GM23248 (cell line): ENCODE data around the gene SULF2. TPM values are rescaled to one million over a fixed set of nuclear protein-coding genes. Genes with fewer than 3 reads are reported as not detected.

Source experiments
- DNase-seq: peaks from one replicate; pipeline ENCODE4 v3.0.0-alpha.2; 2015
- H2AFZ ChIP-seq: fragments of 200-600 bp; sonication (generic); 2 replicates; pipeline ENCODE4 v1.6.1; 2016; ENCODE audit warnings: antibody characterized with exemption
- H3F3A ChIP-seq: fragments of 200-600 bp; sonication (generic); 2 replicates; pipeline ENCODE4 v1.6.1; 2016; ENCODE audit warnings: mild to moderate bottlenecking, antibody characterized with exemption, mixed run types; ENCODE audit not compliant: insufficient read depth
- H3K27ac ChIP-seq: fragments of 200-600 bp; sonication (generic); 2 replicates; pipeline ENCODE4 v1.5.1; 2016; ENCODE audit warnings: mild to moderate bottlenecking
- H3K27me3 ChIP-seq: fragments of 200-600 bp; sonication (generic); replicated peaks from 2 replicates; pipeline ENCODE4 v1.6.1; 2016; ENCODE audit warnings: mild to moderate bottlenecking; ENCODE audit not compliant: insufficient read depth
- H3K36me3 ChIP-seq: fragments of 200-600 bp; sonication (generic); 2 replicates; pipeline ENCODE4 v1.6.1; 2016; ENCODE audit warnings: low read depth, mild to moderate bottlenecking
- H3K4me1 ChIP-seq: fragments of 200-600 bp; sonication (generic); 2 replicates; pipeline ENCODE4 v1.6.1; 2016; ENCODE audit warnings: mild to moderate bottlenecking; ENCODE audit not compliant: insufficient read depth
- H3K4me2 ChIP-seq: fragments of 200-600 bp; sonication (generic); one replicate; pipeline ENCODE4 v1.6.1; 2016; ENCODE audit warnings: mild to moderate bottlenecking; ENCODE audit not compliant: unreplicated experiment
- H3K4me3 ChIP-seq: fragments of 200-600 bp; sonication (generic); 2 replicates; pipeline ENCODE4 v1.5.1; 2016; ENCODE audit warnings: mild to moderate bottlenecking
- H3K79me2 ChIP-seq: fragments of 200-600 bp; sonication (generic); 2 replicates; pipeline ENCODE4 v1.6.1; 2016; ENCODE audit warnings: mild to moderate bottlenecking; ENCODE audit not compliant: insufficient read depth
- H3K9ac ChIP-seq: fragments of 200-600 bp; sonication (generic); 2 replicates; pipeline ENCODE4 v1.6.1; 2016; ENCODE audit warnings: mild to moderate bottlenecking
- H3K9me2 ChIP-seq: fragments of 200-600 bp; sonication (generic); 2 replicates; pipeline ENCODE4 v1.6.1; 2016; ENCODE audit warnings: mixed run types, mild to moderate bottlenecking, moderate library complexity; ENCODE audit not compliant: insufficient read depth
- H3K9me3 ChIP-seq: fragments of 200-600 bp; sonication (generic); one replicate; pipeline ENCODE4 v1.6.1; 2017; ENCODE audit warnings: low read depth
- H4K20me1 ChIP-seq: fragments of 200-600 bp; sonication (generic); 2 replicates; pipeline ENCODE4 v1.6.0; 2016; ENCODE audit not compliant: insufficient read depth
- EZH2 ChIP-seq: fragments of 200-600 bp; sonication (generic); IDR thresholded peaks from 2 replicates; pipeline ENCODE4 v1.6.1; 2018; ENCODE audit warnings: antibody characterized with exemption, mild to moderate bottlenecking; ENCODE audit not compliant: insufficient read depth, poor library complexity, severe bottlenecking
- EZH2phosphoT487 ChIP-seq: fragments of 200-600 bp; sonication (generic); IDR thresholded peaks from 2 replicates; pipeline ENCODE4 v1.6.1; 2018; ENCODE audit warnings: antibody characterized with exemption, moderate library complexity, mild to moderate bottlenecking, low read depth; ENCODE audit not compliant: insufficient read depth
- WGBS, 2 experiments: methylation state at CpG; one replicate each; pipeline ENCODE4 v1.1.6; 2015 to 2017; ENCODE audit warnings: low lambda C conversion rate in 2 of 2, low coverage in 1 of 2; ENCODE audit errors: missing lambda C conversion rate in 2 of 2; 5-methylcytosine and 5-hydroxymethylcytosine counted together
- in situ Hi-C: fragments of 300-500 bp; cut with MboI; formaldehyde crosslinking; loops from 2 replicates; pipeline ENCODE4 v1.15.0; 2020
- polyA plus RNA-seq: library from polyadenylated mRNA; unstranded; fragments of >200 nt; fragmentation: Nextera tagmentation; extraction: Ambion mirVana; gene quantifications from 2 replicates; pipeline ENCODE4 v1.2.1, GENCODE V29; 2016
- total RNA-seq: library from RNA; depleted of rRNA; stranded (reverse); fragments of >200 nt; shearing (Covaris generic); gene quantifications from 2 replicates; pipeline ENCODE4 v1.2.3, GENCODE V29; 2014

Gene SULF2
- total and polyA plus RNA-seq, 2 experiments from 2014 or later, result 2.0 to 5.6 TPM

DNA sequence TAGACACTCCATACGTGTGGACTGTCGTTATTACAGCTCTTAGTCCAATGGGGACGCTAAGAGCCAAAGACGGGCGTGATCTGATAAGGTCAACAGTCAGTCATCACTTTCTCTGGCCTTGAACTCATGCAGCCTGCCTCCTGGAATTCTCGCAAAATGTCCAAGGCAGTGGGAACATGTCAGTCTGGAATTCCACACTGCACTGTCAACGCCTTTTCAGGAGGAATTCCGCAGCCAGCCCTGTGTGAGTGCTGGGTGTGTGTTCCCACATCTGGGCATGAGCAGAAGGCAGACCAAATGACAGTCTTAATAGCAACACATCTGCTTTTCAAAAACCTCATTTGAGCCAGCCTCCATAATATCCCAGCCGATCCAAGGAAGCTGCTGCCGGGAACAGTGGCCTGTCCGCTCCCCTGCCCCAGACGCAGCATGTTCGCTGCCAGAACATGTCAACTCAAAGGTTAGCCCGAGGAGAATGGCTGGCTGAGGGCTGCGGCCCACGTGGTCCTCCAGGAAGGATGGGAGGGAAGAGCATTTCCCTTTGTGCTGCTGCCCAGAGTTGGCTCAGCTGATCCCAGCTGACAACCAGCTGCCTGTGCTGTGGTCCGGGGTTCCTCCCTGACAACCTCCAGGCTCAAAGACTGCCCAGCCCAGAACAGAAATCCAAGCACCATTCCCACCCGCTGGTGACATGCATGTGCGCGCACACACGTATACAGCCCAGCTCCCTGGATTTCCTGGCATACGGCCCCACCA, 103.1 kb downstream of the SULF2 start:
- in situ Hi-C loops, result no loop called here
- Histone ChIP-seq H3K27ac (no peak overlapping the region), H3K4me2 (no peak overlapping the region), H3K4me3 (no peak overlapping the region), H3K4me1 (no peaks in the 10 kb centered on the region), H3K27me3 (no peaks in the 10 kb centered on the region), H4K20me1 (no peaks in the 10 kb centered on the region), H3K9me3 (no peaks in the 10 kb centered on the region), H3K79me2 (no peaks in the 10 kb centered on the region), H3F3A (no peaks in the 10 kb centered on the region), H3K9ac (no peak overlapping the region), H3K9me2 (no peaks in the 10 kb centered on the region), H3K36me3 (no peaks in the 10 kb centered on the region), H2AFZ (no peak overlapping the region)
- TF ChIP-seq EZH2phosphoT487 (no peak), EZH2 (no peak)
- peak; percentile 31 for DNase-seq
- 17 to 18% methylated on average over 22 of the region's 22 CpGs for WGBS, 2 experiments

DNA sequence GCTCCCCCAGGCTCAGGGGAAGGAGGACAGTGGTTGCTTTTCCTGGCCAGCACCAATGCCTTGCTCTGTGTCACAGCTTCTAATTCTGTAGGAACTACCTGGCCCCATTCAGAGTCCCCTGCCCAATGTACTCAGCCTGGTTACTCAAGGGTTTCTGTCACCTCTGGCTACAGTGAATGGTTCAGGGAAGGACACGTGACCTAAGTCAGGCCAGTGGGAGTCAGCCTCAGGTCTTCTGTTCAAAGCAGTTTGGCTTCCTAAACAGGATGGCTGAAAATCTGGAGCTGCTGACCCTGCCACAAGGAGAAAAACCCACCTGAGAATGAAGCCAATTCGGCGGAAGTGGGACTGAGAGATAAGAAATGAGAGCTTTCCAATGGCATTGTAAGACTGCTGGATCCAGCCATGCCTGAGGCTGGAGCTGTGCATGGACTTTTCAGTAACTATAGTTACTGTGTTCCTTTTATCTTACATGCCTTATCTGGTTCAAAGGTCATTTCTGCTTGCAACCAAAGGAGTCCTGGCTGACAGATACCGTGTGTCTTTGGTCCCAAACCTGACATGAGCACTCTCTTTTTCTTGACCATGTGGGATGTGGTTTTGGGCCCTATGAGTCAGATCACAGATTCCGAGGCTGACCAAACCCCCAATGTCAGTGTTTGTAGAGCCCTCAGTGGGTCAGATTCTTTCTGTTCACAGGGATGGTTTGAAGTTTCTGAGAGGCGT, 104.3 kb downstream of the SULF2 start:
- TF ChIP-seq EZH2phosphoT487 (no peak), EZH2 (no peak)
- H3K4me2 ChIP-seq, result no peak overlapping the region
- no peak for DNase-seq

DNA sequence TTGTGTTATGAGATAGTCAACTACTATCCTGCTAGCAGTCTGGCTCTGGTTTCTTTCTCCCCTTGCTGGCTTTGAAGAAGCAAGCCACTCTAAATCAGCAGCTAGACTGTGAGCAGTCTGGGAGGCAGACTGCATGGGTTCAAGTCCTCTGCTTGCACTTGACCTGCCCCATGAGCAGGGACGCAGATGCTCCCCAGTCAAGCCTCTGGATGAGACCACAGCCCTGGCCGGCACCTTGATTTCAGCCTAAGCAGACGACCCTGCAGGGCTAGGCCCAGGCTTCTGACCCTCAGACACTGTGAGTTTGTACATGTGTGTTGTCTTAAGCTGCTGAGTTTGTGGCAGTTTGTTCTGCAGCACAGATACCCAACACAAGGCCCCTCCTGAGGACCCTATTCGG, 105.8 kb downstream of the SULF2 start:
- Histone ChIP-seq H3F3A (no peaks in the 10 kb centered on the region), H3K36me3 (no peaks in the 10 kb centered on the region), H3K27ac (no peak overlapping the region), H3K4me1 (no peaks in the 10 kb centered on the region), H3K4me2 (no peak overlapping the region), H4K20me1 (no peaks in the 10 kb centered on the region), H3K27me3 (no peaks in the 10 kb centered on the region), H3K9me2 (no peaks in the 10 kb centered on the region), H3K9me3 (no peaks in the 10 kb centered on the region), H2AFZ (no peak overlapping the region), H3K4me3 (no peak overlapping the region), H3K9ac (no peak overlapping the region), H3K79me2 (no peaks in the 10 kb centered on the region)
- DNase-seq, result no peak
- TF ChIP-seq EZH2phosphoT487, result no peak
- TF ChIP-seq EZH2, result no peak
- 74 to 75% methylated on average over 4 of the region's 4 CpGs for WGBS, 2 experiments
- in situ Hi-C loops, result no loop called here

More for the DNA sequence above, 104.3 kb downstream of the SULF2 start:
- in situ Hi-C loops, result no loop called here
- Histone ChIP-seq H3K79me2 (no peaks in the 10 kb centered on the region), H3K36me3 (no peaks in the 10 kb centered on the region), H3K4me3 (no peak overlapping the region), H4K20me1 (no peaks in the 10 kb centered on the region), H3K9ac (no peak overlapping the region), H3K27ac (no peak overlapping the region), H3K9me3 (no peaks in the 10 kb centered on the region), H3F3A (no peaks in the 10 kb centered on the region), H2AFZ (no peak overlapping the region), H3K9me2 (no peaks in the 10 kb centered on the region), H3K4me1 (no peaks in the 10 kb centered on the region), H3K27me3 (no peaks in the 10 kb centered on the region)
- 66 to 67% methylated on average over 6 of the region's 6 CpGs for WGBS, 2 experiments

DNA sequence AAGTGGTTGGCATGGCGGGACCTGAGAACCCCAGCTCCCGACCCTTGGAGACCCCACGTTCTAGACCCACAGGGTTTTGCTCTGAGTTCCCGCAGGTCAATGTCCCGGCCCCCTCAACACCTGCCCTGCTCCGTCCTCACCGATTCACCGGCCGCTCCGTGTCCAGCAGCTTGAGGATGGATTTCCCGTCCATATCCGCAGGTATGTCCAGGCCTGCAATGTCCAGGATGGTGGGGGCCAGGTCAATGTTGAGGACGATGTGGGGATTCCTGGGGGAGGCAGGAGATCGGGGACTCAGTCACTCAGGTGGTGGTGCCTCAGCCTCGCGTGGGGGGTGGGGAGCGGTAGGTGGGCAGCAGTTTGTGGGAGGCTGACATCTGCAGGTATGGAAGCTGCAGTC, 106.7 kb downstream of the SULF2 start:
- Histone ChIP-seq H4K20me1 (no peaks in the 10 kb centered on the region), H3K9ac (no peak overlapping the region), H3K36me3 (no peaks in the 10 kb centered on the region), H3F3A (no peaks in the 10 kb centered on the region), H3K4me2 (no peak overlapping the region), H3K4me3 (no peak overlapping the region), H3K4me1 (no peaks in the 10 kb centered on the region), H3K27me3 (no peaks in the 10 kb centered on the region), H2AFZ (no peak overlapping the region), H3K27ac (no peak overlapping the region), H3K9me2 (no peaks in the 10 kb centered on the region), H3K79me2 (no peaks in the 10 kb centered on the region), H3K9me3 (no peaks in the 10 kb centered on the region)
- in situ Hi-C loops, result no loop called here
- TF ChIP-seq EZH2phosphoT487 (no peak), EZH2 (no peak)
- DNase-seq, result no peak
- WGBS, 2 experiments, result 82% methylated on average over 13 to 17 of the region's 17 CpGs
